ENCODE results near the gene BRIX1. TPM values are rescaled to one million over a fixed set of nuclear protein-coding genes. Genes with fewer than 3 reads are reported as not detected.

The BRIX1 gene
- total RNA-seq, 1 experiment from 2014 or later, result 47.0 TPM

DNA sequence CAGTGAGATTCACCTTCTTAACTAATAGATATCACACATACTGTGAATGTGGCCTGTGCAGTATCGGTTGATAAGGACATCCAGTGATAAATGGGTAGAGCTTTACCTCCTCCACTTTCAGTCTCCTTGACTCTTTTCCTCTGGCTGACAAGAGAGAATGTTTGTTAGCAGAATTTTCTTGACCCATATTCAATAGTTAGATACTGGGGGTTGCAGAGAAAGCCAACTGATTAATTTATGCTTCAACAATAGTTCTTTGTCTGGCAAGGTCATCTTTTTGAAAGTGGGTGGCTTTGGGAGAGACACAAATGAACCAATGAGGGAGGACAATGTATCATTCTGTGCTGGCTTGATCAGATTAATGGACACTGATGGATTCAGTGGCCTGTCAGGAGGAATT is 46.3 kb upstream of the BRIX1 start:
- Mint-ChIP-seq H3K4me1 (ENCODE audit: low read depth, unreplicated experiment) (no peaks in the 10 kb centered on the region), H3K4me3 (ENCODE audit: low read depth, unreplicated experiment) (no peak overlapping the region), H3K9me3 (ENCODE audit: low read depth, unreplicated experiment) (no peaks in the 10 kb centered on the region), H3K36me3 (ENCODE audit: insufficient read depth, unreplicated experiment) (no peaks in the 10 kb centered on the region), H3K27me3 (ENCODE audit: unreplicated experiment) (no peaks in the 10 kb centered on the region), H3K27ac (ENCODE audit: unreplicated experiment) (no peak overlapping the region)
- BruUV-seq (replicated peaks), result no TSS peak
- TF ChIP-seq, protein P1, sequence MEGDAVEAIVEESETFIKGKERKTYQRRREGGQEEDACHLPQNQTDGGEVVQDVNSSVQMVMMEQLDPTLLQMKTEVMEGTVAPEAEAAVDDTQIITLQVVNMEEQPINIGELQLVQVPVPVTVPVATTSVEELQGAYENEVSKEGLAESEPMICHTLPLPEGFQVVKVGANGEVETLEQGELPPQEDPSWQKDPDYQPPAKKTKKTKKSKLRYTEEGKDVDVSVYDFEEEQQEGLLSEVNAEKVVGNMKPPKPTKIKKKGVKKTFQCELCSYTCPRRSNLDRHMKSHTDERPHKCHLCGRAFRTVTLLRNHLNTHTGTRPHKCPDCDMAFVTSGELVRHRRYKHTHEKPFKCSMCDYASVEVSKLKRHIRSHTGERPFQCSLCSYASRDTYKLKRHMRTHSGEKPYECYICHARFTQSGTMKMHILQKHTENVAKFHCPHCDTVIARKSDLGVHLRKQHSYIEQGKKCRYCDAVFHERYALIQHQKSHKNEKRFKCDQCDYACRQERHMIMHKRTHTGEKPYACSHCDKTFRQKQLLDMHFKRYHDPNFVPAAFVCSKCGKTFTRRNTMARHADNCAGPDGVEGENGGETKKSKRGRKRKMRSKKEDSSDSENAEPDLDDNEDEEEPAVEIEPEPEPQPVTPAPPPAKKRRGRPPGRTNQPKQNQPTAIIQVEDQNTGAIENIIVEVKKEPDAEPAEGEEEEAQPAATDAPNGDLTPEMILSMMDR (IDR thresholded peaks at IDR 0.05; ENCODE audit: unreplicated experiment), result no peak
- CTCF ChIA-PET, result no interaction called here
- DNase-seq, result no peak
- intact Hi-C loops (cut with micrococcal nuclease; ENCODE audit: unreplicated experiment), result no loop called here

- no TSS peak for BruUV-seq (replicated peaks)
- H3K36me3 Mint-ChIP-seq (ENCODE audit: insufficient read depth, unreplicated experiment), result no peaks in the 10 kb centered on the region
- CTCF ChIA-PET, result no interaction called here
Observed at GRCh38 chr5:34870382-34870781, 45.1 kb upstream of the BRIX1 start.

GRCh38 chr5:34876275-34876674 is 39.2 kb upstream of the BRIX1 start:
- intact Hi-C loops (cut with micrococcal nuclease; ENCODE audit: unreplicated experiment), result no loop called here
- no peaks in the 10 kb centered on the region for H3K9me3 Mint-ChIP-seq (ENCODE audit: low read depth, unreplicated experiment)
- H3K36me3 Mint-ChIP-seq (ENCODE audit: insufficient read depth, unreplicated experiment), result no peaks in the 10 kb centered on the region
- no peak overlapping the region for H3K4me3 Mint-ChIP-seq (ENCODE audit: low read depth, unreplicated experiment)
- DNase-seq, result no peak
- no peak overlapping the region for H3K27ac Mint-ChIP-seq (ENCODE audit: unreplicated experiment)
- no peaks in the 10 kb centered on the region for H3K4me1 Mint-ChIP-seq (ENCODE audit: low read depth, unreplicated experiment)
- CTCF ChIA-PET, result no interaction called here
- TF ChIP-seq, protein P1 (IDR thresholded peaks at IDR 0.05; ENCODE audit: unreplicated experiment), result no peak
- no TSS peak for BruUV-seq (replicated peaks)
- H3K27me3 Mint-ChIP-seq (ENCODE audit: unreplicated experiment), result no peaks in the 10 kb centered on the region

More at GRCh38 chr5:34870382-34870781, 45.1 kb upstream of the BRIX1 start:
- DNase-seq, result no peak
- H3K9me3 Mint-ChIP-seq (ENCODE audit: low read depth, unreplicated experiment), result no peaks in the 10 kb centered on the region
- intact Hi-C loops (cut with micrococcal nuclease; ENCODE audit: unreplicated experiment), result no loop called here
- H3K4me1 Mint-ChIP-seq (ENCODE audit: low read depth, unreplicated experiment), result no peaks in the 10 kb centered on the region
- no peaks in the 10 kb centered on the region for H3K27me3 Mint-ChIP-seq (ENCODE audit: unreplicated experiment)
- TF ChIP-seq, protein P1 (IDR thresholded peaks at IDR 0.05; ENCODE audit: unreplicated experiment), result no peak
- no peak overlapping the region for H3K4me3 Mint-ChIP-seq (ENCODE audit: low read depth, unreplicated experiment)
- no peak overlapping the region for H3K27ac Mint-ChIP-seq (ENCODE audit: unreplicated experiment)

DNA sequence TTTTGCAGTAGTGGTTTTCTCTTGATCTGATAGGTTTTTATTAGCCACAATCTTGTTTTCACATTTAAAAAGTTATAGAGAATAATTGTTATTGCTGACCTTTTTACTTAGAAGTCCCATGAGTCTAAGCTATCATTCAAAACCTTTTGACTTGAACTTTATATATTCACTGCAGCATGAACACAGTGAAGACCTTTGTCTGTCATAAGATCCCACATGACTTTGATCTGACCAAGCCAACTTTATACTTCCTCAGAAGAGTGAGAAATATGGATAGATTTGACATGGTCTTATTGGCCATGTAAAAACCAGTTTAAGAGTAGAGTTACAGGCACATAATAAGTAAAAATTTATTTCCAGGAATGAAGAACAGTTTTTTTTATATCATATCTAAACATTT is 34.3 kb upstream of the BRIX1 start:
- intact Hi-C loops (cut with micrococcal nuclease; ENCODE audit: unreplicated experiment), result no loop called here
- Mint-ChIP-seq H3K27me3 (ENCODE audit: unreplicated experiment) (no peaks in the 10 kb centered on the region), H3K9me3 (ENCODE audit: low read depth, unreplicated experiment) (no peaks in the 10 kb centered on the region), H3K4me1 (ENCODE audit: low read depth, unreplicated experiment) (no peaks in the 10 kb centered on the region), H3K36me3 (ENCODE audit: insufficient read depth, unreplicated experiment) (no peaks in the 10 kb centered on the region), H3K4me3 (ENCODE audit: low read depth, unreplicated experiment) (no peak overlapping the region), H3K27ac (ENCODE audit: unreplicated experiment) (no peak overlapping the region)
- CTCF ChIA-PET, result no interaction called here
- no TSS peak for BruUV-seq (replicated peaks)
- TF ChIP-seq, protein P1 (IDR thresholded peaks at IDR 0.05; ENCODE audit: unreplicated experiment), result no peak
- no peak for DNase-seq

All from Calu3 (cell line).